Erythroblast (primary cell): ENCODE data around the gene ZGLP1.

Source experiments
- GATA1 ChIP-seq: IDR thresholded peaks from 2 replicates; pipeline ENCODE4 v1.6.1; 2011; ENCODE audit warnings: low read depth, mild to moderate bottlenecking, control low read depth, low read length, moderate library complexity
- POLR2A ChIP-seq: IDR thresholded peaks from 2 replicates; pipeline ENCODE4 v1.6.1; 2011; ENCODE audit warnings: mild to moderate bottlenecking, low read length

- TF ChIP-seq POLR2A (no peak), GATA1 (no peak)
These were observed 50.3 kb downstream of the ZGLP1 start for GRCh38 chr19:10259162-10259905.
